GM12801 (cell line): ENCODE measurements around the gene ARL5B.

Experiments used
- CTCF ChIP-seq: IDR thresholded peaks from one replicate; pipeline ENCODE4 v1.5.1; 2011; ENCODE audit warnings: control low read depth; ENCODE audit not compliant: insufficient read length; ENCODE audit errors: extremely low read depth

ARL5B gene

GRCh38 chr10:18723801-18724200 lies 64.6 kb downstream of the ARL5B start:
- no peak for TF ChIP-seq CTCF
